Panc1 (cell line): ENCODE measurements around the gene ASXL3. TPM values are rescaled to one million over a fixed set of nuclear protein-coding genes. Genes with fewer than 3 reads are reported as not detected.

Experiments used
- ATAC-seq: fragments of 200-7000 bp; cut with Tn5 transposase; 2 replicates; pipeline ENCODE4 v1.9.1; 2020; ENCODE audit warnings: mild to moderate bottlenecking, moderate library complexity
- BruUV-seq: library from RNA; stranded (reverse); fragments of 400-500 nt; replicated peaks from 2 replicates; lab custom pipeline; 2021; lab: Mats Ljungman, UMichigan
- CTCF ChIA-PET: fragments of 300-600 bp; sonication (Branson Sonifier 250); formaldehyde crosslinking; loops from one replicate; lab custom pipeline; 2022; ENCODE audit warnings: antibody characterized with exemption; lab: Charles Lee
- POLR2A ChIA-PET: fragments of 300-600 bp; sonication (Branson Sonifier 250); formaldehyde crosslinking; loops from one replicate; lab custom pipeline; 2022; ENCODE audit warnings: antibody characterized with exemption; lab: Charles Lee
- DNase-seq: peaks from one replicate; pipeline ENCODE4 v3.0.0-alpha.2; 2010; ENCODE audit warnings: low read depth, low spot score
- H3K27ac ChIP-seq: 2 replicates; pipeline ENCODE4 v1.5.1; 2011; ENCODE audit warnings: mild to moderate bottlenecking, low read length, inconsistent platforms
- H3K27me3 ChIP-seq: fragments of 200-500 bp; sonication (Bioruptor generic); 2 replicates; pipeline ENCODE4 v1.6.0; 2014; ENCODE audit warnings: low read length, inconsistent platforms; ENCODE audit not compliant: control insufficient read depth, insufficient read depth
- H3K36me3 ChIP-seq: fragments of 200-500 bp; sonication (Bioruptor generic); 2 replicates; pipeline ENCODE4 v1.5.1; 2014; ENCODE audit warnings: inconsistent platforms, mild to moderate bottlenecking, low read length, moderate library complexity; ENCODE audit not compliant: control insufficient read depth, insufficient read depth
- H3K4me1 ChIP-seq: 2 replicates; pipeline ENCODE4 v1.5.1; 2011; ENCODE audit warnings: inconsistent platforms, mild to moderate bottlenecking, low read length, moderate library complexity; ENCODE audit not compliant: control insufficient read depth, insufficient read depth
- H3K4me3 ChIP-seq, 2 experiments: 2 replicates each; pipeline ENCODE4 v1.5.1; 2011 to 2012; ENCODE audit warnings: low read depth in 2 of 2, low read length in 2 of 2, mild to moderate bottlenecking in 2 of 2, inconsistent platforms in 1 of 2, moderate library complexity in 1 of 2
- H3K9me3 ChIP-seq: fragments of 200-500 bp; sonication (Bioruptor generic); 2 replicates; pipeline ENCODE4 v1.5.1; 2014; ENCODE audit warnings: low read depth, mild to moderate bottlenecking, inconsistent platforms, low read length, moderate library complexity; ENCODE audit not compliant: control insufficient read depth, insufficient read depth
- POLR2AphosphoS5 ChIP-seq: IDR thresholded peaks from 2 replicates; pipeline ENCODE4 v1.6.1; 2012; ENCODE audit warnings: mild to moderate bottlenecking, low read depth, low read length, moderate library complexity
- REST ChIP-seq, 2 experiments: IDR thresholded peaks; 2 replicates each; pipeline ENCODE4 v1.6.1; 2011 to 2012; ENCODE audit warnings: low read depth in 2 of 2, control low read depth in 1 of 2, low read length in 1 of 2, mild to moderate bottlenecking in 1 of 2, moderate library complexity in 1 of 2; ENCODE audit not compliant: insufficient read depth in 1 of 2
- SIN3A ChIP-seq: IDR thresholded peaks from 2 replicates; pipeline ENCODE4 v1.6.1; 2012; ENCODE audit warnings: low read depth, mild to moderate bottlenecking, low read length, moderate library complexity, borderline replicate concordance; ENCODE audit not compliant: insufficient read depth
- TCF7L2 ChIP-seq: IDR thresholded peaks from 2 replicates; pipeline ENCODE4 v1.6.1; 2011; ENCODE audit warnings: mild to moderate bottlenecking, low read depth, low read length, inconsistent platforms
- in situ Hi-C: cut with HindIII; loops from 2 replicates; pipeline ENCODE4 v1.10.0; 2016; ENCODE audit warnings: low sequenced_read_pairs, low pct_unique_long_range_greater_than_20kb
- intact Hi-C: fragments of 100-400 bp; cut with micrococcal nuclease; formaldehyde crosslinking; loops from one replicate; pipeline ENCODE4 v1.10.0; 2022; ENCODE audit not compliant: unreplicated experiment
- total RNA-seq: library from RNA; stranded (reverse); gene quantifications from one replicate; pipeline ENCODE4 v1.2.1, GENCODE V29; 2021; ENCODE audit not compliant: unreplicated experiment
- TF ChIP-seq, protein P1 (sequence below): fragments of 450-650 bp; IDR thresholded peaks from 2 replicates; pipeline ENCODE4 v1.5.1; 2017; ENCODE audit warnings: mild to moderate bottlenecking

The ASXL3 gene
- total RNA-seq, 1 experiment from 2014 or later, result 0.74 TPM

DNA sequence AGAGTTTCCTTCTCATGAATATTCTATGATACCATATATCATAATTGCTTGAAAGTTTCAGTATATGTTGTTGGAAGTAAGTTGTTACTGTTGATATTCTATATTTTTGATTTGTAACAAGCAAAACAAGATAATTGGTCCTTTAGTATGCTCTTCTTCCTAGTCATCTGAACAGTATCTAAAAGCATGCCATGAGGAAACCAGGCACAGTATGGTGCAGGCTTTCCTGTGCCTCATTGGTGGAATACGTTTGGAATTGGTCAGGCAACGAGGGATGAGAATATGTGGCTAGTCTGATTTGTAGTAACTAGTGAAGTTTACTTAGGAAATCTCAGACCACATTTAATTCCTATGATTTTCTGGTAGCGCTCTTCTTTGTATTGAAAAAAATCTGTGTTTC, 22.8 kb downstream of the ASXL3 start:
- Histone ChIP-seq H3K4me3 (no peak overlapping the region), H3K27me3 (no peaks in the 10 kb centered on the region), H3K4me1 (no peaks in the 10 kb centered on the region), H3K9me3 (no peaks in the 10 kb centered on the region), H3K36me3 (no peaks in the 10 kb centered on the region), H3K27ac (no peak overlapping the region)
- in situ Hi-C loops, result no loop called here
- intact Hi-C loops, result no loop called here
- ChIA-PET CTCF (no interaction called here), POLR2A (no interaction called here)
- DNase-seq (no peak), ATAC-seq (no peak)
- BruUV-seq, result no TSS peak
- TF ChIP-seq REST (IDR thresholded peaks at IDR 0.05; ENCODE audit: insufficient read depth in 1 of 2, low read depth in 2 of 2, low read length in 1 of 2), result no peak
- TF ChIP-seq, protein P1, sequence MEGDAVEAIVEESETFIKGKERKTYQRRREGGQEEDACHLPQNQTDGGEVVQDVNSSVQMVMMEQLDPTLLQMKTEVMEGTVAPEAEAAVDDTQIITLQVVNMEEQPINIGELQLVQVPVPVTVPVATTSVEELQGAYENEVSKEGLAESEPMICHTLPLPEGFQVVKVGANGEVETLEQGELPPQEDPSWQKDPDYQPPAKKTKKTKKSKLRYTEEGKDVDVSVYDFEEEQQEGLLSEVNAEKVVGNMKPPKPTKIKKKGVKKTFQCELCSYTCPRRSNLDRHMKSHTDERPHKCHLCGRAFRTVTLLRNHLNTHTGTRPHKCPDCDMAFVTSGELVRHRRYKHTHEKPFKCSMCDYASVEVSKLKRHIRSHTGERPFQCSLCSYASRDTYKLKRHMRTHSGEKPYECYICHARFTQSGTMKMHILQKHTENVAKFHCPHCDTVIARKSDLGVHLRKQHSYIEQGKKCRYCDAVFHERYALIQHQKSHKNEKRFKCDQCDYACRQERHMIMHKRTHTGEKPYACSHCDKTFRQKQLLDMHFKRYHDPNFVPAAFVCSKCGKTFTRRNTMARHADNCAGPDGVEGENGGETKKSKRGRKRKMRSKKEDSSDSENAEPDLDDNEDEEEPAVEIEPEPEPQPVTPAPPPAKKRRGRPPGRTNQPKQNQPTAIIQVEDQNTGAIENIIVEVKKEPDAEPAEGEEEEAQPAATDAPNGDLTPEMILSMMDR, result no peak
- no peak for TF ChIP-seq SIN3A
- no peak for TF ChIP-seq TCF7L2
- no peak for TF ChIP-seq POLR2AphosphoS5

- Histone ChIP-seq H3K27ac (no peak overlapping the region), H3K36me3 (no peaks in the 10 kb centered on the region), H3K27me3 (no peaks in the 10 kb centered on the region), H3K4me1 (no peaks in the 10 kb centered on the region), H3K4me3 (no peak overlapping the region), H3K9me3 (no peaks in the 10 kb centered on the region)
- CTCF ChIA-PET, result no interaction called here
- POLR2A ChIA-PET, result no interaction called here
- no TSS peak for BruUV-seq
- intact Hi-C loops (no loop called here), in situ Hi-C loops (no loop called here)
- DNase-seq, result no peak
- no peak for ATAC-seq
- TF ChIP-seq SIN3A (no peak), REST (IDR thresholded peaks at IDR 0.05; ENCODE audit: insufficient read depth in 1 of 2, low read depth in 2 of 2, low read length in 1 of 2) (no peak), POLR2AphosphoS5 (no peak), TCF7L2 (no peak)
- TF ChIP-seq, protein P1, result no peak
Observed at GRCh38 chr18:33603454-33603853, 25.4 kb downstream of the ASXL3 start.
